ENCODE results near the gene GNAL. TPM values are rescaled to one million over a fixed set of nuclear protein-coding genes. Genes with fewer than 3 reads are reported as not detected.

GNAL gene
- total RNA-seq, 2 experiments from 2014 or later: not detected

- Mint-ChIP-seq H3K4me3 (no peak overlapping the region), H3K27me3 (ENCODE audit: low read depth) (peaks cover 3% of the 10 kb centered on the region), H3K27ac (no peak overlapping the region), H3K4me1 (ENCODE audit: low read depth) (peaks cover 1% of the 10 kb centered on the region), H3K9me3 (ENCODE audit: insufficient read depth) (no peaks in the 10 kb centered on the region), H3K36me3 (ENCODE audit: low read depth) (no peaks in the 10 kb centered on the region)
- ChIA-PET POLR2A (no interaction called here), CTCF (no interaction called here)
- DNase-seq (no peak), ATAC-seq (no peak)
These were observed 172.7 kb downstream of the GNAL start for GRCh38 chr18:11861583-11862288.

- DNase-seq: no peak
- Mint-ChIP-seq H3K4me1 (ENCODE audit: low read depth) (peaks cover 1% of the 10 kb centered on the region), H3K4me3 (no peak overlapping the region), H3K27me3 (ENCODE audit: low read depth) (peaks cover 3% of the 10 kb centered on the region), H3K27ac (no peak overlapping the region), H3K36me3 (ENCODE audit: low read depth) (no peaks in the 10 kb centered on the region), H3K9me3 (ENCODE audit: insufficient read depth) (no peaks in the 10 kb centered on the region)
- ChIA-PET POLR2A (no interaction called here), CTCF (no interaction called here)
- ATAC-seq: no peak
These were observed 173.5 kb downstream of the GNAL start for GRCh38 chr18:11862468-11863137.

DNA sequence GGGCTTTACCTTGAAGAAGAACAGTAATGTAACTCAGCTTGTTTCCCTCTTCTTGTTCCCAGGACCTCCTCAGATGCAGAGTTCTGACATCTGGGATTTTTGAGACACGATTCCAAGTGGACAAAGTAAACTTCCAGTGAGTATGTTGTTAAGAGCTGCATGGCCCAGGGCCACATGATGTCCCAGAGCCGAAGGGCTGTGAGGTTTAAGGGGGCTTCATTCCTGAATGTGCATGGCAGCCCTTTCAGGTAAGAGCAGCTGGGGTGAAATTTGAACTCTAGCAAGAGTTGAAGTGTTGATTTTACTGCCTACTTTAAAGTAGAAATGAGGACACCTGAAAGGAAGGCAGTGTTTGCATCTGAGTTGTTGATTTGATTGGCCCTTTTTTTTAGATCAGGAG is 175.4 kb downstream of the GNAL start:
- no peak for ATAC-seq

DNA sequence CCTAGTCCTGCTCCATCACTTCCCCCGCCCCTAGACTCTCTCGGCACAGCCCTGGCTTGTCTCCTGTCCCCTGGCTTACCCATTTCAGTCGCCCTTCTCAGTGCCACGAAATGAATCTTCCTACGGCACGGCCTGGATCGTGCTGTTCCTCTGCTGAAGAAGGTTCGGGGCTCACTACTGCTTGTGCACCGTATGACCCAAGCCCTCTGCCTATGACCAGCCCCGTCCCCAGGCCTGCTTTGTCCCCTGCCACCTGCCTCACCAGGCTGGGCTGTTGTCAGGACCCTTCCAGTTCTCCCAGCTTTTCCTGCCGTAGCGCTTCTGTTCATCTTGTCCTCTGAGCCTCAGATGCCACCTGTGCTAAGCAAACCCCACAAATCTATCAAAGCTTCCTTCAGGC is 176.0 kb downstream of the GNAL start:
- ChIA-PET POLR2A (no interaction called here), CTCF (no interaction called here)
- peaks cover under 1% of the 10 kb centered on the region for H3K4me1 Mint-ChIP-seq (ENCODE audit: low read depth)
- peaks cover 3% of the 10 kb centered on the region for H3K27me3 Mint-ChIP-seq (ENCODE audit: low read depth)
- no peak overlapping the region for H3K27ac Mint-ChIP-seq
- DNase-seq: no peak
- no peak for ATAC-seq
- H3K4me3 Mint-ChIP-seq: no peak overlapping the region
- no peaks in the 10 kb centered on the region for H3K9me3 Mint-ChIP-seq (ENCODE audit: insufficient read depth)
- no peaks in the 10 kb centered on the region for H3K36me3 Mint-ChIP-seq (ENCODE audit: low read depth)

More for the DNA sequence above, 175.4 kb downstream of the GNAL start:
- H3K9me3 Mint-ChIP-seq (ENCODE audit: insufficient read depth): no peaks in the 10 kb centered on the region
- H3K4me1 Mint-ChIP-seq (ENCODE audit: low read depth): peaks cover 1% of the 10 kb centered on the region
- ChIA-PET CTCF (no interaction called here), POLR2A (no interaction called here)
- no peaks in the 10 kb centered on the region for H3K36me3 Mint-ChIP-seq (ENCODE audit: low read depth)
- no peak for DNase-seq
- no peak overlapping the region for H3K4me3 Mint-ChIP-seq
- H3K27ac Mint-ChIP-seq: no peak overlapping the region
- H3K27me3 Mint-ChIP-seq (ENCODE audit: low read depth): peaks cover 3% of the 10 kb centered on the region

- Mint-ChIP-seq H3K4me1 (ENCODE audit: low read depth) (no peaks in the 10 kb centered on the region), H3K9me3 (ENCODE audit: insufficient read depth) (no peaks in the 10 kb centered on the region), H3K27me3 (ENCODE audit: low read depth) (peaks cover 3% of the 10 kb centered on the region), H3K27ac (no peak overlapping the region), H3K36me3 (ENCODE audit: low read depth) (no peaks in the 10 kb centered on the region), H3K4me3 (no peak overlapping the region)
- no peak for ATAC-seq
- CTCF ChIA-PET: no interaction called here
- DNase-seq: no peak
- POLR2A ChIA-PET: interaction anchor here (0.6 to 0.7 kb wide), 2 partner anchors 14 to 16 kb away, joined by 3 read pairs; no protein-coding TSS in a partner anchor
These were observed 177.3 kb downstream of the GNAL start for GRCh38 chr18:11866329-11866728.

GRCh38 chr18:11866764-11867163 is 177.7 kb downstream of the GNAL start:
- Mint-ChIP-seq H3K4me3 (no peak overlapping the region), H3K4me1 (ENCODE audit: low read depth) (no peaks in the 10 kb centered on the region), H3K27ac (no peak overlapping the region), H3K27me3 (ENCODE audit: low read depth) (peaks cover 3% of the 10 kb centered on the region), H3K36me3 (ENCODE audit: low read depth) (no peaks in the 10 kb centered on the region), H3K9me3 (ENCODE audit: insufficient read depth) (no peaks in the 10 kb centered on the region)
- ChIA-PET CTCF (no interaction called here), POLR2A (interaction anchor here (0.7 kb wide), 1 partner anchor 15 kb away, joined by 3 read pairs; no protein-coding TSS in a partner anchor)
- DNase-seq (no peak), ATAC-seq (no peak)

GRCh38 chr18:11868230-11868629 is 179.2 kb downstream of the GNAL start:
- ChIA-PET CTCF (interaction anchor here (0.9 kb wide), 1 partner anchor 19 kb away, joined by 3 read pairs; no protein-coding TSS in a partner anchor), POLR2A (interaction anchor here (0.7 kb wide), 1 partner anchor 79 kb away, joined by 3 read pairs; no protein-coding TSS in a partner anchor)
- no peaks in the 10 kb centered on the region for H3K4me1 Mint-ChIP-seq (ENCODE audit: low read depth)
- H3K27me3 Mint-ChIP-seq (ENCODE audit: low read depth): peaks cover 3% of the 10 kb centered on the region
- no peak for DNase-seq
- ATAC-seq: no peak
- H3K36me3 Mint-ChIP-seq (ENCODE audit: low read depth): no peaks in the 10 kb centered on the region
- no peak overlapping the region for H3K27ac Mint-ChIP-seq
- no peaks in the 10 kb centered on the region for H3K9me3 Mint-ChIP-seq (ENCODE audit: insufficient read depth)
- H3K4me3 Mint-ChIP-seq: no peak overlapping the region

DNA sequence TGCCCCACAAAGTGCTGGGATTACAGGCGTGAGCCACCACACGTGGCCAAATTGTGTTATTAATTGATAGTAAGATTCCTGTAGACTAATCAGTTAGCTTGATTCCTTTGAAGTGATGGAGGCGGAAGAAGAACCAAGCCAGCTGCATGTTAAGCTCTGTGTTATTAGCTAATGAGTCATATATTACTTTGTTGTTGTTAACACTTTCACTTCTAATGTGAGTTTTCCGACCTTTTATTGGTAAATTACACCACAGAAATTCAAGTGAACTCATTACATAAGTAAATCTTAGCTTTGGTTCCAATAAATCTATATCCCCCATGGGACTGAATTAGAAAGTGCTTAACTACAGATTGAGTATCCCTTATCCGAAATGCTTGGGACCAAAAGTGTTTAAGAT is 182.4 kb downstream of the GNAL start:
- CTCF ChIA-PET: interaction anchor here (1.2 kb wide), 1 partner anchor 138 kb away, joined by 4 read pairs; no protein-coding TSS in a partner anchor
- Mint-ChIP-seq H3K36me3 (ENCODE audit: low read depth) (no peaks in the 10 kb centered on the region), H3K27ac (no peak overlapping the region), H3K4me3 (no peak overlapping the region), H3K4me1 (ENCODE audit: low read depth) (no peaks in the 10 kb centered on the region), H3K9me3 (ENCODE audit: insufficient read depth) (peaks cover 6% of the 10 kb centered on the region), H3K27me3 (ENCODE audit: low read depth) (no peaks in the 10 kb centered on the region)
- DNase-seq (no peak), ATAC-seq (no peak)
- POLR2A ChIA-PET: interaction anchor here (1.1 kb wide), 1 partner anchor 20 kb away, joined by 3 read pairs; no protein-coding TSS in a partner anchor

DNA sequence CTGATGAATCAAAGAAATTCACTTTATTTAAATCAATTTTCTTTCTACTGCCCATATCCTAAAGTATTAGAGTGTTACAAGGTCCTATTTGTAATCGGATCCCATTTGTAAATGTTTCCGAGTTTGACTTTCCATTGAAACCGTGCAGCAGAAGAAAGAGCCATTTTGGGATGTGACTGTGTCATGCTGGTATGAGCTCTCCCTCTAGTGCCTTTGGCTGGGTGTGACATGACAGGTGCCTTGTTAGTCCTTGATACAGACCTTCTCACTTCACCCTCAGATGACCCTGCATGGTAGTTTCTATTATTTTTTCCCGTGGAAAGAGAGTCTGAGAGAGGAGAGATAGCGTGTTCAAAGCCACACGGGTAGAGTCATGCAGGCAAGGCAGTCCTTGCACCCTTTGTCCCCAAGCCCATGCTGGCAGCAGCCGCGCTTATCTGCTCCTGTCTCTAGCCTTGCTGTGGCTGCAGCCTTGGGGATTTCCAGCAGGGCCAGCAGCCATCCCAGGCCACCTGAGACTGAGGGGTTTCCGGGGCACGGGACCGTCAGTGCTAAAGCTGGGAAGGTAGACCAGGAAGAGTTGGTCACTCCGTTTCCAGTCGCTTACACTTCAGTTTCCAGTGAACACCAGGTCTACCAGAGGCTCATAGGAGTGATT is 183.5 kb downstream of the GNAL start:
- H3K4me1 Mint-ChIP-seq (ENCODE audit: low read depth): no peaks in the 10 kb centered on the region
- no peak overlapping the region for H3K27ac Mint-ChIP-seq
- no peaks in the 10 kb centered on the region for H3K27me3 Mint-ChIP-seq (ENCODE audit: low read depth)
- POLR2A ChIA-PET: no interaction called here
- no peaks in the 10 kb centered on the region for H3K36me3 Mint-ChIP-seq (ENCODE audit: low read depth)
- ATAC-seq (no peak), DNase-seq (no peak)
- no peak overlapping the region for H3K4me3 Mint-ChIP-seq
- peaks cover 6% of the 10 kb centered on the region for H3K9me3 Mint-ChIP-seq (ENCODE audit: insufficient read depth)
- CTCF ChIA-PET: interaction anchor here (0.7 kb wide), 1 partner anchor 138 kb away, joined by 3 read pairs; no protein-coding TSS in a partner anchor

- no peaks in the 10 kb centered on the region for H3K36me3 Mint-ChIP-seq (ENCODE audit: low read depth)
- peaks cover 6% of the 10 kb centered on the region for H3K9me3 Mint-ChIP-seq (ENCODE audit: insufficient read depth)
- no peaks in the 10 kb centered on the region for H3K27me3 Mint-ChIP-seq (ENCODE audit: low read depth)
- ChIA-PET POLR2A (no interaction called here), CTCF (no interaction called here)
- no peak overlapping the region for H3K4me3 Mint-ChIP-seq
- H3K27ac Mint-ChIP-seq: no peak overlapping the region
- H3K4me1 Mint-ChIP-seq (ENCODE audit: low read depth): no peaks in the 10 kb centered on the region
- DNase-seq: no peak
- no peak for ATAC-seq
These were observed 184.7 kb downstream of the GNAL start for GRCh38 chr18:11873670-11874340.

GRCh38 chr18:11874676-11875075 is 185.6 kb downstream of the GNAL start:
- ATAC-seq (no peak), DNase-seq (no peak)
- ChIA-PET POLR2A (no interaction called here), CTCF (no interaction called here)
- no peak overlapping the region for H3K27ac Mint-ChIP-seq
- peaks cover 6% of the 10 kb centered on the region for H3K9me3 Mint-ChIP-seq (ENCODE audit: insufficient read depth)
- no peak overlapping the region for H3K4me3 Mint-ChIP-seq
- H3K36me3 Mint-ChIP-seq (ENCODE audit: low read depth): no peaks in the 10 kb centered on the region
- H3K4me1 Mint-ChIP-seq (ENCODE audit: low read depth): no peaks in the 10 kb centered on the region
- H3K27me3 Mint-ChIP-seq (ENCODE audit: low read depth): no peaks in the 10 kb centered on the region
